Muscle layer of duodenum (tissue), 2 donors: Measurements from ENCODE around the gene RFPL3.
"Not testable (repeated sequence)": the region's sequence is repeated elsewhere in the genome, so short reads cannot be mapped to it uniquely, and the experiment has no call there.

ENCODE experiments used
- H3K27ac ChIP-seq: one replicate; pipeline ENCODE4 v1.7.0; 2013; ENCODE audit warnings: mild to moderate bottlenecking, low read length
- H3K27me3 ChIP-seq: one replicate; pipeline ENCODE4 v1.7.0; 2013; ENCODE audit warnings: low read depth, mild to moderate bottlenecking, control low read depth, low read length
- H3K36me3 ChIP-seq, 2 donors: one replicate each; pipeline ENCODE4 v1.7.0; 2013; ENCODE audit warnings: low read length in 2 of 2, control low read depth in 1 of 2, mild to moderate bottlenecking in 1 of 2; ENCODE audit not compliant: insufficient read depth in 2 of 2, control insufficient read depth in 1 of 2
- H3K4me1 ChIP-seq, 2 donors: one replicate each; pipeline ENCODE4 v1.7.0; 2013; ENCODE audit warnings: low read length in 2 of 2, mild to moderate bottlenecking in 2 of 2, control low read depth in 1 of 2, moderate library complexity in 1 of 2; ENCODE audit not compliant: insufficient read depth in 2 of 2, control insufficient read depth in 1 of 2
- H3K4me3 ChIP-seq, 2 donors: one replicate each; pipeline ENCODE4 v1.7.0; 2013; ENCODE audit warnings: low read length in 2 of 2, low read depth in 1 of 2, mild to moderate bottlenecking in 1 of 2
- H3K9me3 ChIP-seq, 2 donors: one replicate each; pipeline ENCODE4 v1.7.0; 2013; ENCODE audit warnings: low read length in 2 of 2, control low read depth in 1 of 2, mild to moderate bottlenecking in 1 of 2; ENCODE audit not compliant: control insufficient read depth in 1 of 2
- donor health status: healthy.

RFPL3 gene

DNA sequence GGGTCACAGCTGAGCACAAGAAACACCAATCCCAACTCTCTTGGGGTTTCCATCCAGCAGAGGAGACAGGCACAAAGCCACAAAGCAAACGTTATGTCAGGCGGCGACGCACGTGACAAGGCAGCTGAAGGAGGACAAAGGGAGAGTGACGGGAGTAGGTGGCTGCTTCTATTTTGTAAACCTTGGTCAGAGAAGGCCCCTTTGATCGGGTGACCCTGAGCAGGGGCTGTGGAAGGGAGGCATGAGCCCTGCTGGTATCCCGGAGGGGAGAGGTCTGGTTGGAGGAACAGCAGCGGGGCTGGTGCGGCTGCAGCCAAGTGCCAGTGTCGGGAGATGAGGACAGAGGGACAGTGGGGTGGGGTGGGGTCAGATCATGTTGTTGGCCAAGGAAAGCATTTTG, 17.3 kb upstream of the RFPL3 start:
- no peaks in the 10 kb centered on the region for H3K27me3 ChIP-seq
- H3K27ac ChIP-seq = no peak overlapping the region
- no peaks in the 10 kb centered on the region for H3K36me3 ChIP-seq
- no peaks in the 10 kb centered on the region for H3K9me3 ChIP-seq
- no peaks in the 10 kb centered on the region for H3K4me1 ChIP-seq
- no peak overlapping the region for H3K4me3 ChIP-seq

DNA sequence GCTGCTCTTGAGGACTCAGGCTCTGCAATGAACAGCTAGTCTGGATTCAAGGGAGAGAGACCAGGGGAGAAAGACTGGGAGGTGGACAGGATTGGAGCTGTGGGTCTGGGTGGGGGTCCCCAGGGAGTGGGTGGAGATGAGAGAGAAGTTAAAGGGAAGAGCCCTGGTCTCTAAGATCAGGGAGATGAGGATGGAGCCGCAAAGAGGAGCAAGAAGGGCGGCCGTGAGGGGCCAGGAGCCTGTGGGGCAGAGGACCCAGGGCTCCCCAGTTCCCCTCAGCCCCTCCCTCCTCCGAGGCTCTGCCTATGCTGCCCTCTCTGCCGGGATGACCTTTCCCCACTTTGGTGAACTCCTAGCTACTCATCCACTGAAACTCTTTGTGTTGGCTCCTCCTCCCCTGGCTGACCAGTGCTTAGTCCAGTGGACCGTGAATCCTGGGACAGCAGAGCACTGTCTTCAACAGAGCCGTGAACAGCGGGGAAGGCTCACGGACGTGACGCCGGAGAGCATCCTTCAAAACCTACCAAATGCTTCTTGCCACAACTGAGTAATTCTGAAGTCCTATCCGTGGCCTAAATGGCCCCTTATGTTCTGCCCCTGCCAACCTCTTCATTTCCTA, 16.4 kb upstream of the RFPL3 start:
- H3K4me1 ChIP-seq = no peaks in the 10 kb centered on the region
- no peaks in the 10 kb centered on the region for H3K9me3 ChIP-seq
- no peak overlapping the region for H3K4me3 ChIP-seq
- H3K27me3 ChIP-seq = no peaks in the 10 kb centered on the region
- no peaks in the 10 kb centered on the region for H3K36me3 ChIP-seq
- no peak overlapping the region for H3K27ac ChIP-seq

DNA sequence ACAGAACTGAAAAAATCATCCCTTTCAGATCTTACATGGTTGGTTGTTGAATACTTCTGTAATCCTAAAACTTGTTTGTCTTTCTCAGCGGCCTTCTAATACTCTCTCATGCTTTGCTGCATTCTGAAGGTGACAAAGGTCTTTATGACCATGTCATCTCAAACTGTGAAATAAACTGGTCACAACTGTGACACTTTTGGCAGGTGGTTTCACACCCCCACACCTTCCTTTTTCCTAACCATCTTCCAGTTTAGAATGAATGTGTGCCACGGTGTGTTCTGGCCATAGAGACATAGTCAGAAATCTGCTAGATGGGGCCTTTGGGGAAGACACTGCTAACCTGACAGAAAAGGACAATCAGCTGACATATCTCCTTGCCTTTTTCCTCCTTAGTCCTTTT, 14.7 kb upstream of the RFPL3 start:
- Histone ChIP-seq H3K27me3 (no peaks in the 10 kb centered on the region), H3K4me3 (no peak overlapping the region), H3K36me3 (no peaks in the 10 kb centered on the region), H3K27ac (no peak overlapping the region), H3K9me3 (no peaks in the 10 kb centered on the region), H3K4me1 (no peaks in the 10 kb centered on the region)

DNA sequence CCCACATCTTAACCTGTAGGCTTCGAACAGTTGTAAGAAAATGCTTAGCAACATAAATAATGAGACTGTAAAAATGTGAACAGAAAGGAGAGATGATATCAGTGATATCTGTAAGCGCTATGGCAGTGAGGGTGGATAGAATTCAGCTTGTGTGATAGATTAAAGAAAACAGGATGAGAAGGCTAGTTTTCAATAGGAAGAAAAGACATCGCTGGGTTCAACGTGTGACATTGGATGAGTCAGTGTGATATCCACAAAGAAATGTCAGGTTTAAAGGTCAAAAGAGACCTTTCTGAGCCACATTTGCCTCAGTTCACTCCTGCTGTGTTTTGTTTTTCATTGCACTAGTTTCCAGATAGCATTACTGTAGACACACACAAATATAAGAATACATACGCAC, 13.7 kb upstream of the RFPL3 start:
- Histone ChIP-seq H3K27me3 (no peaks in the 10 kb centered on the region), H3K4me1 (no peaks in the 10 kb centered on the region), H3K36me3 (no peaks in the 10 kb centered on the region), H3K27ac (no peak overlapping the region), H3K4me3 (no peak overlapping the region), H3K9me3 (no peaks in the 10 kb centered on the region)

DNA sequence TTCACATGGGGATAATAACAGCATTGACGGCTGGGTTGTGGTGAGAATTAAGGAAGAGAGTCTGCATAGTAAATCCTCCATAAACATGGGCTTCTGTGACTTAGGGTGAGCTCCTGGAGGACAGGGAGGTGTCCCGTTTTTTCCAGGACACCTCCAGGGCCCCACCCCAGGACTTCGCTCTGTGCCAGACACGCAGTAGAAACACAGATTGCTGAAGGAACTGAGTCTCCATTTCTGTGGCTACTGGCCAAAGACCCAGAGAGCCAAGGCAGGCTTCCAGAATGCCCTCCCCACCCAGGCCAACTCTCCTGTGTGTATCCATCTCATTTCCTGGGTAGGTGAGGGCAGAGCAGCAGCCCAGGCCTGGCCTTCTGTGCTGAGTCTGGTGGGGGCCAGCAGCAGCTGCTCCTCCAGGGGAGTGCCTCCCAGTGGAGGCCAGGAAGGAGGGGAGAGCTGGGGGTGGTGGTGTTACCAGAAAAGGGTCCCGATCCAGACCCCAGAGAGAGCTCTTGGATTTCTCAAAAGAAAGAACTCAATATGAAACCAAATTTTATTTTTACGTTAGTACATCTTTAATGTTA, 9.5 kb upstream of the RFPL3 start:
- Histone ChIP-seq H3K4me1 (no peaks in the 10 kb centered on the region), H3K4me3 (no peak overlapping the region), H3K9me3 (peaks cover 0 to 2% of the 10 kb centered on the region in 2 donors), H3K27me3 (no peaks in the 10 kb centered on the region), H3K27ac (no peak overlapping the region), H3K36me3 (no peaks in the 10 kb centered on the region)

DNA sequence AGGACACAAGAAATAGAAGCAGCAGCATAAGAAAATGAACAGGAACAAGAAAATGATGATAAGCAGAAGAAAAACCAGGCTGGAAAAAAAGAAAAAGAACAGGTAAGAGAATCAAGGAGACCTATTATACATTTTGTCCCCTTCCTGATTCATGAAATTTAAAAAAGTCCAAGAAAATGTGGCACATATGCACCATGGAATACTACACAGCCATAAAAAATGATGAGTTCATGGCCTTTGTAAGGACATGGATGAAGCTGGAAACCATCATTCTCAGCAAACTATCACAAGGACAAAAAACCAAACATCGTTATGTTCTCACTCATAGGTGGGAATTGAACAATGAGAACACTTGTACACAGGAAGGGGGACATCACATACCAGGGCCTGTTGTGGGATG, 5.8 kb upstream of the RFPL3 start:
- not testable (repeated sequence) for H3K4me1 ChIP-seq, H3K9me3 ChIP-seq, H3K36me3 ChIP-seq, H3K4me3 ChIP-seq, H3K27me3 ChIP-seq, H3K27ac ChIP-seq

DNA sequence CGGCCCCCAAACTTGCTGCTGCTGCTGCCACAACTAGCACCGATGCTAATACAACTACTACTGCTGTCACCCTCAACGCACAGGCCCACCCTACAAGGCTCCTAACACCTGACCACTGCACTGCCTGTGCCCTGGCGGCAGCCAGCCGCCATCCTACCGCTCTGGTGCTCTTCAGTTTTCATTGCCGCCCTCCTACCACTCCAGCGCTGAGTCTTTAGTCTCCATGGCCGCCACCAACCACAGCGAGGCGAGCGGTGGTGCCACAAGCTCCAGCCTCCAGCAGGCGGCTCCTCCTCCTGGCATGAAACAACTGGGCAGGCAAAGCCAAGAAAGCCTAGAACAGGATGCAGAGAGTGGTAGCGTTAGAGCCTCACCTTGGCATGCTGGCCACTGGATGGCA, 5.0 kb upstream of the RFPL3 start:
- H3K4me3 ChIP-seq = no peak overlapping the region
- peaks cover 0 to 2% of the 10 kb centered on the region in 2 donors for H3K9me3 ChIP-seq
- H3K27me3 ChIP-seq = no peaks in the 10 kb centered on the region
- H3K4me1 ChIP-seq = no peaks in the 10 kb centered on the region
- no peak overlapping the region for H3K27ac ChIP-seq
- H3K36me3 ChIP-seq = no peaks in the 10 kb centered on the region

DNA sequence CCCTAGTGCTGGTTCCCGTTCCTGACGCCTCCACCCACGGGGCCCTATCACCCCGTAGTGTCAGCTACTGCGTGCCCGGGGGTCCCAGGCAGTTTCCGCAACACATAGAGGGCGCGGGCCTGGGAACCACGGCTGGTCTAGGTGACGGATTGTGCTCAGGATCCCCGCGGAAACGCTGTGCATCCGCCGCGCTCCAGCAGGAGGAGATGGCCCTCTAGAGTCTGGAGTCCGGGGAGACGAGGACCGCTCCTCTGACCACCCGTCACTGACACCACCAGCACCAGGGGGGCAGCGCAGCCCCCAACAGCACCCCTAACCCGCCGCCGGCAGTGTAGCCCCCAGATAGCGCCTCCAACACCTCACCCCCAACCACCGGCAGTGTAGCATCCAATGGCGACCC, 4.4 kb upstream of the RFPL3 start:
- Histone ChIP-seq H3K36me3 (no peaks in the 10 kb centered on the region), H3K4me1 (no peaks in the 10 kb centered on the region), H3K4me3 (no peak overlapping the region), H3K27ac (no peak overlapping the region), H3K27me3 (no peaks in the 10 kb centered on the region), H3K9me3 (peaks cover 0 to 2% of the 10 kb centered on the region in 2 donors)

DNA sequence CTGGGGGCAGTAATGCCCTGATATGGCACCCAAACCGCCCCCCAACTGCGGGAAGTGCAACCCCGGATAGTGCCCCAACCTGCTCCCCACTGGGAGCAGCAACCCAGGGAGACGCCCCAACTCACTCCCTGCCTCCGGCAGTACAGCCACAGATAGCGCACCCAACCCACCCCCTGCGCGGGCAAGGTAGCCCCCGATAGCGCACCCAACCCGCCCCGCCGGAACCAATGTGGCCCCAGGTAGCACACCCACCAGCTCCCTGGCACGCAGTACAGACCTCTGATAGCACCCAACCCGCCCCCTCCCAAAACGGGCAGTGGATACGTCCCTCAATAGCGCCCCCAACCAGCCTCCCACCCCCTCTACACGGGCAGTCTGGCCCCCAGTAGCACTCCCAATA, 3.8 kb upstream of the RFPL3 start:
- Histone ChIP-seq H3K4me1 (no peaks in the 10 kb centered on the region), H3K27ac (no peak overlapping the region), H3K27me3 (no peaks in the 10 kb centered on the region), H3K4me3 (no peak overlapping the region), H3K9me3 (peaks cover 0 to 2% of the 10 kb centered on the region in 2 donors), H3K36me3 (no peaks in the 10 kb centered on the region)

DNA sequence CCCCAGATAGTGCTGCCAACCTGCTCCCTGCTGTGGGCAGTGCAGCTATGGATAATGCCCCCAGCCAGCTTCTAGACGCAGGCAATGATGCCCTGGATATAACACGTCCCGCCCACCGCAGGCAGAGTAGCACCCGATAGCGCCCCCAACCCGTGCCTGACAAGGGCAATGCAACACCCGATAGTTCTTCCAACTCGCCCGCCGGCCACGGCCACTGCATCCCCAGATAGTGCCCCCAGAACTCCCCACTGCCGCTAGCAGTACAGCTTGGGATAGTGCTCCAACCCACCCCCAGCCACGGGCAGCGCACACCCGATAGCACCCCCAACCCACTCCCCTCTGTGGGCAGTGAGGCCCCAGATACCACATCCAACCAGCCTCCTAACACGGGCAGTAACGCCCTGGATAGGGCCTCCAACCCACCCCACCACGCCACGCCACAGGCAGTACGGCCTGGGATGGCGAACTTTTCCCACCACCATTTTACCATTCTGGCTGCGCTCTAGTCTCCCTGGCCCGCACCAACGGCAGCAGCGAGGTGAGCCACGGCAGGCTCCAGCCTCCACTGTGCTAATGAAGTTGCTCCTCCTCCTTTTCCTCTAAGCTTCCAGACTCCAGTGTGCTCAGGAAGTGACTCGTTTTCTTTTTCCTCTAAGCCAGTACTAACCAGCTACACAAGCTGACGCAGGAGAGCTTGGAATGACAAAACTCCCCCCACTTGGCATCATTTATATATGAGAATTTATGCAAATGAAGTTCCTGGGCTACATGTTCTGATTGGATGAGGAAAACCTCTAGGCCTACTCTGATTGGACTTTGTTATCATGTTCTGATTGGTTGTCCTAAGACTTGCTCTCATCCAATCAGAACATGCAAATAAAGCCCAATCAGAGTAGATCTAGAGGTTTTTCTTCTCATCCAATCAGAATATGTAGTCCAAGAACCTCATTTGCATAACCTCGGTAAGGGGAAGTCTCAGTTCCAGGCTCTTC, 3.0 kb upstream of the RFPL3 start:
- peaks cover 0 to 2% of the 10 kb centered on the region in 2 donors for H3K9me3 ChIP-seq
- no peaks in the 10 kb centered on the region for H3K4me1 ChIP-seq
- no peaks in the 10 kb centered on the region for H3K27me3 ChIP-seq
- H3K36me3 ChIP-seq = no peaks in the 10 kb centered on the region
- no peak overlapping the region for H3K4me3 ChIP-seq
- no peak overlapping the region for H3K27ac ChIP-seq

DNA sequence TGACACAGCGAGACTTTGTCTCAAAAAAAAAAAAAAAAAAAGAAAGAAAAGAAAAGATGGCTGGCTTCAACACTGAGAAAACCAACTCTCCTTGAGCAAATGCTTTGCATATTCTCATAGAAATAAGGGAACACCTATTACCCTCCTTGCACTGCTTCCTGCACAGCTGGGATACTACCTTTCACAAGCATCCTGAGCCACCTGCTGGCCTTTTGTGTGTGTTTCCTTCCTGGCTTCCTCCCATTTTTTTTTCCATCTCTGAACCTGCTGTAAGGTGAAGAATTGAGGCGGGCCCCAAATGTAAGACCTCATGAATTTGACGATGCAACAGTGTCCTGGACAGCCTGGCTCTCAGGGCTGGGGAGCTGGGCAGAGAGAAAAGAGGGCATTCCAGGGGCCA, 1.9 kb upstream of the RFPL3 start:
- no peaks in the 10 kb centered on the region for H3K27me3 ChIP-seq
- no peak overlapping the region for H3K27ac ChIP-seq
- no peaks in the 10 kb centered on the region for H3K36me3 ChIP-seq
- peaks cover 0 to 2% of the 10 kb centered on the region in 2 donors for H3K9me3 ChIP-seq
- no peaks in the 10 kb centered on the region for H3K4me1 ChIP-seq
- no peak overlapping the region for H3K4me3 ChIP-seq
